ENCODE data around the gene INSYN2B. TPM values are rescaled to one million over a fixed set of nuclear protein-coding genes. Genes with fewer than 3 reads are reported as not detected.

INSYN2B gene
- total RNA-seq, 1 experiment from 2014 or later, result not detected

GRCh38 chr5:169886677-169887076 lies 93.6 kb downstream of the INSYN2B start:
- Mint-ChIP-seq H3K27me3 (ENCODE audit: low read depth) (no peaks in the 10 kb centered on the region), H3K4me1 (peaks cover 5% of the 10 kb centered on the region), H3K4me3 (no peak overlapping the region), H3K36me3 (no peaks in the 10 kb centered on the region), H3K9me3 (0 out of 2 replicates have a peak, but pooled peaks cover 2% of the 10 kb centered on the region), H3K27ac (no peak overlapping the region)
- ATAC-seq (no peak), DNase-seq (ENCODE audit: low spot score) (no peak)
- TF ChIP-seq ZNF317 (CRISPR knock-in tag; IDR thresholded peaks at IDR 0.05; ENCODE audit: borderline replicate concordance, low read depth) (no peak), RELA (CRISPR knock-in tag; IDR thresholded peaks at IDR 0.05; ENCODE audit: borderline replicate concordance) (no peak), ZNF396 (CRISPR knock-in tag; IDR thresholded peaks at IDR 0.05; ENCODE audit: borderline replicate concordance) (no peak), CDX4 (CRISPR knock-in tag; IDR thresholded peaks at IDR 0.05; ENCODE audit: borderline replicate concordance) (no peak)
- POLR2A ChIA-PET, result no interaction called here
- CTCF ChIA-PET, result no interaction called here

- ChIA-PET POLR2A (no interaction called here), CTCF (no interaction called here)
- H3K4me1 Mint-ChIP-seq, result peaks cover 7% of the 10 kb centered on the region
- H3K9me3 Mint-ChIP-seq, result 0 out of 2 replicates have a peak, but pooled peaks cover 2% of the 10 kb centered on the region
- no peak overlapping the region for H3K4me3 Mint-ChIP-seq
- no peaks in the 10 kb centered on the region for H3K36me3 Mint-ChIP-seq
- DNase-seq (ENCODE audit: low spot score), result no peak
- no peaks in the 10 kb centered on the region for H3K27me3 Mint-ChIP-seq (ENCODE audit: low read depth)
- H3K27ac Mint-ChIP-seq, result no peak overlapping the region
- TF ChIP-seq ZNF121 (CRISPR knock-in tag; IDR thresholded peaks at IDR 0.05), result no peak
- TF ChIP-seq GRHL2 (CRISPR knock-in tag; IDR thresholded peaks at IDR 0.05; ENCODE audit: insufficient replicate concordance, severe bottlenecking), result no peak
- TF ChIP-seq ZBTB43 (CRISPR knock-in tag; IDR thresholded peaks at IDR 0.05), result no peak
- TF ChIP-seq FOXJ3 (CRISPR knock-in tag; IDR thresholded peaks at IDR 0.05; ENCODE audit: borderline replicate concordance), result no peak
- no peak for TF ChIP-seq ZNF425 (CRISPR knock-in tag; conservative IDR thresholded peaks at IDR 0.05)
- TF ChIP-seq ATF2 (CRISPR knock-in tag; IDR thresholded peaks at IDR 0.05; ENCODE audit: borderline replicate concordance, low read depth), result no peak
- TF ChIP-seq KAT7 (CRISPR knock-in tag; IDR thresholded peaks at IDR 0.05; ENCODE audit: borderline replicate concordance), result no peak
- no peak for TF ChIP-seq ZNF423 (CRISPR knock-in tag; IDR thresholded peaks at IDR 0.05)
- no peak for ATAC-seq
Observed at GRCh38 chr5:169886033-169886432, 94.3 kb downstream of the INSYN2B start.

GRCh38 chr5:169881702-169882303 lies 98.5 kb downstream of the INSYN2B start:
- POLR2A ChIA-PET, result no interaction called here
- CTCF ChIA-PET, result interaction anchor here (1.2 kb wide), 1 partner anchor 99 kb away, joined by 5 read pairs; the partner anchor contains the start of gene INSYN2B
- TF ChIP-seq NFATC4 (CRISPR knock-in tag; IDR thresholded peaks at IDR 0.05) (no peak), ZMAT4 (CRISPR knock-in tag; IDR thresholded peaks at IDR 0.05) (no peak), CDX4 (CRISPR knock-in tag; IDR thresholded peaks at IDR 0.05; ENCODE audit: borderline replicate concordance) (no peak), ATF3 (CRISPR knock-in tag; conservative IDR thresholded peaks at IDR 0.05) (no peak), ZNF317 (CRISPR knock-in tag; IDR thresholded peaks at IDR 0.05; ENCODE audit: borderline replicate concordance, low read depth) (no peak)

More at GRCh38 chr5:169881702-169882303, 98.5 kb downstream of the INSYN2B start:
- Mint-ChIP-seq H3K27ac (no peak overlapping the region), H3K4me3 (no peak overlapping the region), H3K36me3 (no peaks in the 10 kb centered on the region), H3K9me3 (0 out of 2 replicates have a peak, but pooled peaks cover 2% of the 10 kb centered on the region), H3K4me1 (peaks cover 7% of the 10 kb centered on the region), H3K27me3 (ENCODE audit: low read depth) (no peaks in the 10 kb centered on the region)
- DNase-seq (ENCODE audit: low spot score) (no peak), ATAC-seq (no peak)

Data from WTC11 (cell line).